Gastrocnemius medialis (tissue), 4 donors: ENCODE data around the gene NFE2L3. TPM values are rescaled to one million over a fixed set of nuclear protein-coding genes. Genes with fewer than 3 reads are reported as not detected.
"Not testable (repeated sequence)": the region's sequence is repeated elsewhere in the genome, so short reads cannot be mapped to it uniquely, and the experiment has no call there.

ENCODE experiments used
- ATAC-seq, 2 donors: fragments of 150-250 bp; one replicate each; pipeline ENCODE4 v1.9.1; 2016
- DNase-seq, 2 donors: peaks; one replicate each; pipeline ENCODE4 v3.0.0-alpha.2; 2019
- H3K27ac ChIP-seq, 4 donors: fragments of 200-600 bp; sonication (generic); 1 replicate in 1 of 4; 2 replicates in 3 of 4; pipeline ENCODE4 v1.5.1; 2016 to 2018; ENCODE audit warnings: mild to moderate bottlenecking in 2 of 4, moderate library complexity in 1 of 4
- H3K27me3 ChIP-seq, 3 donors: fragments of 200-600 bp; sonication (generic) in 2 of 3; 1 replicate in 1 of 3; 2 replicates in 2 of 3; pipeline versions ENCODE4 v1.5.1 to v1.6.0; 2016 to 2019; ENCODE audit warnings: mild to moderate bottlenecking in 1 of 3, moderate library complexity in 1 of 3
- H3K36me3 ChIP-seq, 2 donors: fragments of 200-600 bp; sonication (generic) in 1 of 2; one replicate each; pipeline ENCODE4 v1.5.1; 2017 to 2018
- H3K4me1 ChIP-seq, 2 donors: fragments of 200-600 bp; sonication (generic) in 1 of 2; one replicate each; pipeline ENCODE4 v1.5.1; 2016 to 2017; ENCODE audit warnings: mild to moderate bottlenecking in 2 of 2
- H3K4me3 ChIP-seq, 4 donors: fragments of 200-600 bp; sonication (generic) in 3 of 4; 1 replicate in 1 of 4; 2 replicates in 3 of 4; pipeline ENCODE4 v1.5.1; 2016 to 2019; ENCODE audit warnings: mild to moderate bottlenecking in 2 of 4
- H3K9me3 ChIP-seq, 3 donors: fragments of 200-600 bp; sonication (generic) in 2 of 3; 1 replicate in 1 of 3; 2 replicates in 2 of 3; pipeline ENCODE4 v1.5.1; 2016 to 2019
- CTCF ChIP-seq, 5 experiments: fragments of 450-650 bp in 3 of 5; fragments of 200-600 bp in 2 of 5; sonication (generic) in 2 of 5; IDR thresholded peaks in 4 of 5; conservative IDR thresholded peaks in 1 of 5; 1 replicate in 4 of 5; 2 replicates in 1 of 5; pipeline ENCODE4 v1.5.1; 2016 to 2019; ENCODE audit warnings: antibody characterized with exemption in 5 of 5, mild to moderate bottlenecking in 3 of 5, moderate library complexity in 3 of 5
- POLR2A ChIP-seq, 2 donors: fragments of 450-650 bp; IDR thresholded peaks; one replicate each; pipeline ENCODE4 v1.6.1; 2017; ENCODE audit warnings: antibody characterized with exemption in 2 of 2, mild to moderate bottlenecking in 2 of 2, moderate library complexity in 2 of 2
- in situ Hi-C, 4 donors: fragments of 200-750 bp; cut with MboI; loops; one replicate each; pipeline versions ENCODE4 v1.15.0 to v1.8.0; 2017; ENCODE audit warnings: low sequenced_read_pairs in 4 of 4
- intact Hi-C: fragments of 100-400 bp; cut with DNase I; formaldehyde crosslinking; loops from one replicate; pipeline ENCODE4 v1.15.1; 2023; ENCODE audit warnings: low total_unique reads
- total RNA-seq, 4 donors: library from RNA; depleted of rRNA; stranded (reverse); fragments of >200 nt; gene quantifications; one replicate each; pipeline versions ENCODE4 v1.1.0 to v1.2.3, GENCODE V29; 2016

Gene NFE2L3
- total RNA-seq, 4 donors from 2014 or later = 1.1 to 6.2 (median 1.7) TPM

DNA sequence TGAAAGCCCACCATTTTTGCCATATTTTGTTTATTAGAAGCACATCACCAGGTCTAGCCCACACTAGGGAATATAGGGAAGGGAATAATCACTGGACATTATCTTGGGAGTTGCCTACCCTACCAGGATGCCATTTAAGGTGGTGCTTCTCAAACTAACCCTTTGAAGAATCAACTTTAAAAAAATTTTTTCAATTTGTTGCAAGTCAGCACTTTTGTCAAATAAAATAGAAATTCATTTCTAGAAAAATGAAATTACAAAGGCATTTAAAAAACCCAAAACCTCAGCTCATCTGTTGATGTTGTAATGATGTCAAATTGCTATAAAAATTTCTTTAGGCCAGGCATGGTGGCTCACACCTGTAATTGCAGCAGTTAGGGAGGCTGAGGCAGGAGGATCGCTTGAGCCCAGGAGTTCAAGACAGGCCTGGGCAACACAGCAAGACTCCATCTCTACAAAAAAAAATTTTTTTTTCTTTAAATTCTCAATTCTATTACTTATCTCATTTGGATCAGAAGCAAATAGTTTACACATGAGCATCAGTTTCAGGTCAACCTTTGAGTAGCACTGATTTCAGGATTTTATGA lies 2.5 kb upstream of the NFE2L3 start:
- Histone ChIP-seq H3K27me3 (peaks cover 22 to 40% (median 27%) of the 10 kb centered on the region in 3 donors), H3K27ac (no peak overlapping the region), H3K4me1 (peaks cover 0 to 3% of the 10 kb centered on the region in 2 donors), H3K9me3 (no peaks in the 10 kb centered on the region), H3K4me3 (no peak overlapping the region), H3K36me3 (no peaks in the 10 kb centered on the region)
- in situ Hi-C loops (no loop called here), intact Hi-C loops (no loop called here)
- DNase-seq (no peak), ATAC-seq (no peak)
- TF ChIP-seq POLR2A (IDR thresholded peaks at IDR 0.05) (no peak), CTCF (IDR thresholded peaks at IDR 0.05 in 4 of 5, conservative IDR thresholded peaks at IDR 0.05 in 1 of 5) (no peak)

- peaks cover 34 to 44% (median 37%) of the 10 kb centered on the region in 3 donors for H3K27me3 ChIP-seq
- no peak overlapping the region for H3K27ac ChIP-seq
- intact Hi-C loops = no loop called here
- peaks cover 0 to 3% of the 10 kb centered on the region in 2 donors for H3K4me1 ChIP-seq
- H3K4me3 ChIP-seq = no peak overlapping the region
- in situ Hi-C loops = no loop called here
- no peaks in the 10 kb centered on the region for H3K36me3 ChIP-seq
- H3K9me3 ChIP-seq = no peaks in the 10 kb centered on the region
- TF ChIP-seq POLR2A (IDR thresholded peaks at IDR 0.05) (no peak), CTCF (IDR thresholded peaks at IDR 0.05 in 4 of 5, conservative IDR thresholded peaks at IDR 0.05 in 1 of 5) (no peak)
- DNase-seq (no peak), ATAC-seq (no peak)
Observed at GRCh38 chr7:26151096-26151495, 902 bp upstream of the NFE2L3 start.

DNA sequence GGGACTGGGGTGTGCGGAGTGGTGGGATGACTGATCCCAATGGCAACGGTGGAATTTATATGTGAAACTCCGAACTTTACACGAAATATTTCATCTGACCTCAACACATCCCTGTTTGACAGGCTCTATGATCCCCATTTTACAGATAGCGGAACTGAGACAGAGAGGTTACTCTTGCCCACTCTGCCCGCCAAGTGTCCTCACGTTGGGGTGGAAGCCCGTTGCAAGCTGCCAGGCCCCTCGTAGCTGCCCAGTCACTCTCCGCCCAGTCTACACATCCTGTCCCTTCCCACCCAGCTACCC lies 397 bp upstream of the NFE2L3 start:
- no peaks in the 10 kb centered on the region for H3K36me3 ChIP-seq
- H3K4me3 ChIP-seq = peak overlapping the region; percentile 45 to 60 (median 53)
- H3K9me3 ChIP-seq = no peaks in the 10 kb centered on the region
- no peak for DNase-seq
- in situ Hi-C loops (no loop called here), intact Hi-C loops (no loop called here)
- H3K4me1 ChIP-seq = peaks cover 0 to 3% of the 10 kb centered on the region in 2 donors
- no peak for ATAC-seq
- H3K27me3 ChIP-seq = peaks cover 34 to 44% (median 37%) of the 10 kb centered on the region in 3 donors
- no peak for TF ChIP-seq POLR2A (IDR thresholded peaks at IDR 0.05)
- no peak for TF ChIP-seq CTCF (IDR thresholded peaks at IDR 0.05 in 4 of 5, conservative IDR thresholded peaks at IDR 0.05 in 1 of 5)
- no peak overlapping the region for H3K27ac ChIP-seq

DNA sequence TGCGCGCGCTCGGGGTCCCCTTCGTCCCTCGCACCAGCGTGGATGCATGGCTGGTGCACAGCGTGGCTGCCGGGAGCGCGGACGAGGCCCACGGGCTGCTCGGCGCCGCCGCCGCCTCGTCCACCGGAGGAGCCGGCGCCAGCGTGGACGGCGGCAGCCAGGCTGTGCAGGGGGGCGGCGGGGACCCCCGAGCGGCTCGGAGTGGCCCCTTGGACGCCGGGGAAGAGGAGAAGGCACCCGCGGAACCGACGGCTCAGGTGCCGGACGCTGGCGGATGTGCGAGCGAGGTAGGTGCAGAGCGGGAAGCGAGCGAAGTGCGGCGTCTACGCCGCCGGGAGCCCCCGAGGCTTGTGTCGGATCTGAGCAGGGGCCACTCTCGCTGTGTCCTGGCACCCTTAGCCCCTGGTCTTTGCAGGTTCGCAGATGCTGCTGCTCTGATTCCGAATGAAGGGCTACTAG lies 813 bp downstream of the NFE2L3 start:
- Histone ChIP-seq H3K4me3 (peak overlapping the region; percentile 45 to 60 (median 53)), H3K27me3 (peaks cover 34 to 44% (median 37%) of the 10 kb centered on the region in 3 donors)
- ATAC-seq, DNase-seq, in situ Hi-C loops, H3K27ac ChIP-seq, H3K36me3 ChIP-seq, intact Hi-C loops, H3K4me1 ChIP-seq, H3K9me3 ChIP-seq: not testable (repeated sequence)

DNA sequence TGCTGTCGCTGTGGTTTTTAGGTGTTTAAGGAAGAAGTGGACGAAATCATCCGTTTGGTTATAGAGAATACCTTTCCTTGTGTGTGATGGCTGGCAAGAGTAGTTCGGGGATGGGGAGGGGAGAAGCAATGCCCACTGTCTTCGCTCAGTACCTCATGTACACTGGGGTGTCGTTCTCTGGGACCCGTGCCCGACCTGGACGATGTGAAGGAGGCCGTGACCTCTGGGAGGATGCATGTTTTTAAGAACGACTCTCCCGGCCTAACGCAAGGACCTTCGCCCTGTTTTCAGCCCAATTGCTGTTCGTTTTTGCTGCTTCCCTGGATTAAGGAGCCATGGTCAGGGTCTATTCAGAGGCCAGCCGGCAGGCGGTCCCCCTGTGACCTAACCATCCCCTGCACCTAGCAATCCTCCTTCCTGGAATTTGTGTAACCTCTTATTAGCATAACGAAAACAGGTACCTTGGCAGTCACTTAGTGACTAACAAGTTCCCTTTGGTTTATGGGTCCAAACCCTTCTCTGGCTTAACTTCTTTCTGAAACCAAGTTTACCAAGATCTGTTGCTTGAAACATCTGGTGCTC lies 1.3 kb downstream of the NFE2L3 start:
- Histone ChIP-seq H3K4me1 (peaks cover 0 to 3% of the 10 kb centered on the region in 2 donors), H3K27me3 (peaks cover 34 to 44% (median 37%) of the 10 kb centered on the region in 3 donors), H3K36me3 (no peaks in the 10 kb centered on the region), H3K4me3 (peak overlapping the region; percentile 45 to 60 (median 53)), H3K27ac (peak overlapping the region in 1 of 4 donors; percentile 25), H3K9me3 (no peaks in the 10 kb centered on the region)
- DNase-seq (no peak), ATAC-seq (no peak)
- intact Hi-C loops (no loop called here), in situ Hi-C loops (no loop called here)
- TF ChIP-seq POLR2A (IDR thresholded peaks at IDR 0.05) (no peak), CTCF (IDR thresholded peaks at IDR 0.05 in 4 of 5, conservative IDR thresholded peaks at IDR 0.05 in 1 of 5) (no peak)
